HG03025 (cell line): ENCODE data around the gene ASGR1.

Experiments
- ATAC-seq: cut with Tn5 transposase; IDR thresholded peaks from one replicate; pipeline ENCODE4 v1.9.1; 2021; ENCODE audit warnings: mild to moderate bottlenecking, moderate library complexity; ENCODE audit not compliant: unreplicated experiment, low FRiP score

Gene ASGR1

DNA sequence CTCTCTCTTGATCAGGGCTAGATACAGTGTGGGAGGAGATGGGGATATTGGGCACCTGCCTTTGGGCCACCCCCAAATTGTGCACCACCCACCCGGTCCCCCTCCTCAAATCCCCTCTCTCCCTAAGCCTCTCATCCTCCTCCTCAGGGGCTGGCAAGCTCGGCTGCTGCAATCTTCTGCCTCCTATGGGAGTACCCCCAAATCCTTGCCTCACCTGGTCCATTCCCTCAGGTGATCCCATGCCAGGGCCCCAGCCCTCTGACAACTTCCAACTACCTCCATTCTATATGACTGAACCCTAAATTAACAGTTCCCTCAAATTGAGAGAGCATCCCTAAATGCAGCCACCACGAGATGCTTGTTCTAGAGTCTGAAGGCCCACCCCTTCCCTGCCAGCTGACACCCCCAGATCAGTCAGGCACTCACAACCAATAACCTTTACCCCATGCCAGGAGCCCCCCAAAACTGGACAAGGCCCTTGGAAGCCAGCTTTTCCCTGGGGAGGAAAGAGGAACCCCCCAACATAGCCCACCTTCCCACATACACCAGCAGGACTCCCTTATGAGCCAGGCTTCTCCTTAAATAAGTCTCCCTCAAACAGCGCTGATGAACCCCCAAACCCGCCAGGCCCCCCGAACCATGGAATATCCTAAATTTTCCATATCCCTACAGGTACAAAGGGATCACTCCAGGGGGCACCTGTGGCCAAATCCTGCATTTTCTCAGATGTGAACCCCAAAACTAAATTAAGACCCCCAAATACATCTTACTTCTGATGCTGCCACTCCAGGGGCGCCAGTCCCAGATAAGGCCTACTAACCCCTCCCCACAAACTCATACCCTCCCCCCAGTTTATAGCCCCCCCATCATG, 37.3 kb upstream of the ASGR1 start:
- ATAC-seq = no peak

DNA sequence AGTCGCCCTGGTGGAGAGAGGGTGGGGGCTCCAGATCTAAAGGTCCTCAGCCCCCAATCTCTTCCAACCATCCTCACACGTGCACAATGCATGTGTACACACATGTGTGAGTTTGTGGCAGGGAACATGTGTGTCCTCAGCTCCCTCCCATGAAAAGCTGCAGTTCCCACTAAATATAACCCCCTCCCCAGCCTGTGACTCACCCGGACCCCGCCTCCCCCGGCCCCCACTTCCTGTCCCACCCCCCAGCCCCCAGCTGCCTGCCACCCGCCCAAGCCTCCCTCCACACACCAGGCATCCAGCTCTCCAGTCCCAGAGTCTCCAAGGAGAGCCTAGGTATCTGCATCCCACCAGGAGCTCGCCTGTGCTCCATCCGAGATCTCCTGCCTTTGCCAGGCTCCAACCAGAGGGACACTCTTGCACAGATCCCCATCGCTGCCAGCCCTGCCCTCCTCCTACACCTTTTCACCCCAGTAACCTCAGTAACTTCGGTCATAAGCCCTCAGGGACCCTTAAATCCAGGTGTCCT, 36.5 kb upstream of the ASGR1 start:
- ATAC-seq = no peak

DNA sequence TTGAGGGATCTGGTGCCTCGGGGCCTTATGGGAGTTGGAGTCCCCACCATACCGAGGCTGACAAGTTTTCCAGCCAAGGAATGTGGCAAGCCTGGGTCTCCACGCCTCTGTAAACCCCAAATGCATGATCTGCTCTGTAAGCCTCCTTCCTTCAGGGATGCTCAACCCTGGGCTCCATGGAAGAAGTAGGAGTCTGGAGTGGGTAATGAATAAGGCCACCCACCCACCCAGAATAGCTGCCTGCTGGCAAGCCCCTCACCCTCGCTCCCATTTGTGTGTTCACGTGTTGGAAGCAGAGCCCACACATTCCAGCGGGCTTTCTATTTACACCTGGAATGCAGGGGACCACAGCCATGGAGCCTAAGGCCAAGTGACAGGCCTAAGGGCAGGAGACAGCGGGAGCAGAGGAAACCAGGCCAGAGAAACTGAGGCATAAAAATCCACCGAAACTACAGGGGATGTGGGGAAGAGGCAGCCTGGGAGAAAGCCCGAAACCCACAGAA, 36.0 kb upstream of the ASGR1 start:
- ATAC-seq = no peak

DNA sequence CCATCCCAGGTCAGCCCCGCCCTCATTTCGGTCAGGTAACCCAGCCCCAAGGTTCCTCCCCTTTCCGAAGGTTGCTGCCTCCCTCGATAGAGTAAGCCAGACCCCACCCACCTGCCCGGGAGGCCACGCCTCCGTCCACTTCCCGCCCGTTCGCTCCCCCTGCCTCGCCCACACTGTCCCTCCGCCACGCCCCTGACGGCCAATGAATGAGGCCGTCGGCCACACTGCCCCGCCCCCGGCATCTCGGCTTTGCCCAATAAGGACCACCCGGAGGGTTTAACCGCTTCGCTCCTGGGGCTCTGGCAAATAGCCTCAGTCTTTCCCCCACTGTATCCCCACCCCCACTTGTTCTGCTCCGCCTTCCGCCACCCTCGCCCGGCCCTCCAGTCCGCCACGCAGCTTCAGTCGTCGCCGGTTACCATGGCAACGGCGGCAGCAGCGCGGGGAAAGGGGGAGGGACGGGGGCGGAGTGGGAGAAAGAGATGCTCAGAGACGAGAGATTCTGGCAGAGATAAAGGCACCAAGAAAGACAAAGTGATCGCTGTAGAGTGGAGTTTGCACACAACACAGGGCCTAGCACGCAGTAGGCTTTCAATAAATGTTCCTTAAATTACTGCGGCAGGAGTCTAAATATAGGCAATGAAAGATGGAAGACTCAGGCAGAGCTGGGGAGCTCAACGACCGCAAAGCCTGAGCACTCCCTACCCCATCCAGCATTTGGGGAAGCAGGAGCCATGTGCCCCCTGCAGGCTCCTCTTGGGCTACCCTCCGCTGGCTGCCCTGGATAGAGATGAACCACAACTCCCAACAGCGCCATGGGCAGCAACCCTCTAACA, 35.3 kb upstream of the ASGR1 start:
- ATAC-seq = peak; percentile 52

DNA sequence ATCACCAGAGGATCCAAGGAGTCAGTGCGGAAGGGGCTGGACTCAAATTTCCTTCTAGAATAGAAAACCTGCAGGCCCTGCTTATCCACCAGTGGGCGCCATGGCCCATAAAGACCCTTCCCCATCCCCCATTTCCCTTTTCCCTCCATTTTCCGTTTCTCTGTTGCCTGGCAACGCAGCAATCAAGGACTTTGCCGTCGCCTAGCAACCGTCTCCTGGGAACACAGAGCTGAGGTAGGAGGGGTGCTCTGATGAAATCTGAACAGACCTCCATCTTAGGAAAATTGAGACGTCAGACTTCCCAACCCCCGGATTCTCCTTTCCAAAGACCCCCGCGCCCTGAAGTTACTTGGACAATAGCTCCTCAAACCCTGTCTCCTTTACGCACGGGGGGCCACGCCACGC, 34.7 kb upstream of the ASGR1 start:
- ATAC-seq = peak; percentile 5

DNA sequence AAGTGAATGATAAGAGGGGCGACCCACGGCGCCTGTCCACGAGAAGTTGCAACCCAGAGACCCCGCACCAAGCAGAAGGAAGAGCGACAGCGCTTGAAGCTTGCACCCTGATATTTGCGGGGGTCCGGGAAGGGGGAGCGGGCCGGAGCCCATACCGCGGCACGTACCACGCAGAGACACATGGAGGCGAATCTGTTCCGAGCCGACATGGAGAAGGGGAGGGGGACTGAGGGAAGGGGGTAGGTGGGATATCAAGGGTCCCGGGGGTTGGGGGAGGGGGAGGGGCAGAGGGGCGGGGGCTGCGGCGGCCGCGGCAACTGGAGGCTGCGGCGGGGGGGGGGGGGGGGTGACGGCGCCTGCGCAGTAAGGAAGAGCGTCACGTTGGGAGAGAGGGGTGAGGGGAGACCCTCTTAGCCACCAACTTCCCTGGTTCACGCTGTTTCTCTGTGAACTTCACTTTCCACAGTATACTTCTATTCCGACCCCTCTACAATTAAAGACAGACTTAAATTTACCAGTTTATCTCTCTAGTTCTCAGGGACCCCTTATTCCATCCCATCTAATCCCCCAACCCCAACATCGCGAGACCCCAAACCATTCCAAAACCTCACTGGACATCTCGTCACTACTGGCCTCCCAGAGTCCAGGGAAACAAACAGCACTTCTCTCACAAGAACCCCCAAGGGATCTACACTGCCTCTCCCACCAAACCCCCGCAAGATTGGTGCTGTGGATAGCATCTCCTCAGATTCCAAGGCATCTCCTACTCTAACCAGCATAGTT, 32.5 kb upstream of the ASGR1 start:
- no peak for ATAC-seq

DNA sequence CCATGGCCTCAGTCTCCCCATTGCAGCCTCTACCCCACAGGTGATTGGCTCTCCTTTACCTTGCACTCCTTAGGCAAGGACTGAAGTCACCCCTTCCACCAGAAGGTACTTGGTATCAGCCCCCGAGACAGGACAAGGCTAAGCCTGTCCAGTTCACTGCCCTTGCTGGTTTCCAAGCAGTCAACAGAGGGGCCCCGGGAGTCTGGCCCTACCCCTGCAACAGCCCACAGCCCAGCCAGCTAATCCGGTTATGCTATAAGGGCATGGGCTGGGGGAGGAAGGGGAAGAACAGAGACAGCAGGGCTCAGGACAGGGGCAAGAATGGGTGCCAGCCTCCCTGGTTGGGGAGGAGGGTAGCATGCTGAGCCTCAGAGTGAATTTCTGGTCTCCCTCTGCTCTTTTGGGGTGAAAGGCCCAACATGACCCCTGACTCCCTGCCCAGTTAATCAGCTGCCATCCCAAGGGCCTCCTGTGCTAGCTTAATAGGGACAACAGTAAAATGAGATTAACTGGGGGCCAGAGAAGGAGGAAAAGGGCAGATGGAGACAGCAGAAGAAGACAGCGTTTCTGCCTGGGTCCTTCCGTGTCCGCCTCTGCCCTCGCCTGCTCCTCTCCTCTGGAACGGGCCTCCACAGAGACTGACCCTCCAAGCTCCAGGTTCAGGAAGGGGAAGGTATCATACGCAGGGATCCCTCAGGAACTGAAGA, 29.7 kb upstream of the ASGR1 start:
- ATAC-seq = no peak

DNA sequence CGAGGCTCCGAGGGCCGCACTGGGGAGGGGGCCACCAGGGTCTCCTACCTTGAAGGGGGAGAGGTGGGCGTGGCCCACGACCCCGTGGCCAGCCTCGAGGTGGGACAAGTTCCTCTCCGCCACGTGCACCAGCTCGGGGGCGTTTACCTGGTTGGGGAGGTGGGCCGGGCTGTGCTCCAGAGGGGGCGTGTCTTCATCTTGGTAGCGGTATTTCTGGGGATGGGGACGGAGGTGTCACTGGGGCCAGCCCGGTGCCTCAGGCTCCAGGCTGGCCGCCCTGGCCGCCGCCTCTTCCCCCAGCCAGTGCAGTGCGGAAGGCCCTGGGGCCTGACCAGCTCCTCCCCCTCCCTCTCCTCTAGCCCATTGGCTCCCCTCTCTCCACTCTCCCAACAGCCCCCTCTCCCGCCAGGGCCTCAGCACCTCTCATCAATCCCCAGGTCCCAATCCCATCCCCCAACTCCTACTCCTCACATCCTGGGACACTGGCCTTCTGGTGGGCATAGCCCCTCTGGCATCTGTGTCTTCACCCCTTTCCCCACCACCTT, 28.9 kb upstream of the ASGR1 start:
- ATAC-seq = no peak

DNA sequence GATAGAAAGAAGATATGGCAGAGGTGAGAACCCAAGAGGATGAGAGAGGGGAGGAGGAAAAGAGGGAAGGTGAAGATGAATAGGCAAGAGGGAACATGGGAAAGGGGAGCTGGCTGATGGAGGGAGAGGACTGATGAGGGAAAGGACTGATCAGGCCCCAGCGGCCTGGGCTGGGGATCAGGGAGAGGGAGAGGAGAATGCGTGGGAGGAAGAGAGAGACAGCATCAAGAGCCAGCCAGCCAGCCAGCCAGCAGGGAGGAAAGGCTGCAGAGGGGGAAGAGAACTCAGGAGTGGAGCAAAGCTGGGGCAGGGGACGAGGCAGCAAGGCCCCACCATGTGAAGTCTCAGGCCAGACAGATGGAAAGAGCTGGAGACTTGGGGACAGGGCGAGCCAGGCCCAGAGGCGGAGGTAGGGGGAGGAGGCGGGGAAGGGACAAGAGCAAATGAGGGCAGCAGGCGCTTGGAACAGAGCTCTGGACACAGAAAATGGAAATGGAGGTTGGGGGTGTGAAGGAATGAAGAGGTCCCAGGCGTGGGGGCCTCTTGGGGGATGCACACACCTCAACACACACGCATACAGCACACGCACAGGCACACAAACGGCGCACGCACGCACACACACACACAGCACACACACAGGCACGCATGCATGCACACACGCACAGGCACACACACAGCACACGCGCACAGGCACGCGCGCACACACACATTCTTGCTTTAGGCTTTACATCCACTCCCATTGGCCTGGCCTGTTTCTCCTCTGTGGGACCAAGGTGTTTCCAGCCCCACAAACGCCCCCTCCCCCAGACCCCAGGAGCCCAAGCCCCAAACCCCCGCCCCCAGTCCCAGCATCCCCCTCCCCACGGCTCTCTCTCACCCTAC, 28.2 kb upstream of the ASGR1 start:
- no peak for ATAC-seq

DNA sequence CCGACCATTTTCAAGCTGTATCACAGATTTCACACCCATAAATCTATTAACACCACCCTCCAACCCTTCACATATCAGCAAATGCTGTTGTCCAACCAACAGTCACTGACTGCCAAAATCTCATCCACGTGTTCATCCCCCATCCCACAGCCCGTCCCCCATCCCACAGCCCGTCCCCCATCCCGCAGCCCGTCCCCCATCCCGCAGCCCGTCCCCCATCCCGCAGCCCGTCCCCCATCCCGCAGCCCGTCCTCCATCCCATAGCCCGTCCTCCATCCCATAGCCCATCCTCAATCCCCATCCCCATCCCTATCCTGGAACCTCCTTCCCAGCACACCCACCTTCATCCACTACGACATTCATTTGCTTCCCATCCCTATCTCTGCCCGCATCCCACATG, 26.4 kb upstream of the ASGR1 start:
- ATAC-seq = no peak

DNA sequence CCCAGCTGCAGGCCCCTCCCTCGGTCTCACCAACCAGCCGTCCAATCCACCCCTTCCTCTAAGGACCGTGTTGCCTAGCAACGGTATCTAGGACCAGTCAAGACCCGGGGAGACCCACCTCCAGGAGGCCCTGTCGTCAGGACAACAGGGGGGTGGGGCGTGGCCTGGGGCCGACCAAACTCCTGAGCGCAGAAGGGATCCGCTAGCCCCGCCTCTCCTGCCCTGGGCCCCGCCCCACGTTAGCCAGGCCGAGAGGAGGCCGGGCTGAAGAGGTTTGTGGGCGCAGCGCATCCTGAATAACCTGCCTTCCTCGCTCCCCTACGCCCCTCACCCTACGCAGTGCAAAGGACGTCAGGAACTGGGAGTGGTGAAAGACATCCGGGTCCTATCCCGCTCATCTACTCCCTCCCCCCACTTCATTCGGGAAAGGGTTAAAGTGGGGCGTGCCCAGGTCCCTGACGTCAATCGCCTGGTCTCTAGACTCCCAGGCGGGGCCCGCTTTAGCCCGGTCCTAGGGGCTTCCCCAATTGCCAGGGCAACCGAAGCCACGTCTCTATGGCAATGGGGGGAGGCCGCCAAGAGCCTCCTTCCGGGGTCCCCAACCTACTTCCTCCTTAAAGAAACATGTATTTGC, 25.8 kb upstream of the ASGR1 start:
- ATAC-seq = peak; percentile 64

DNA sequence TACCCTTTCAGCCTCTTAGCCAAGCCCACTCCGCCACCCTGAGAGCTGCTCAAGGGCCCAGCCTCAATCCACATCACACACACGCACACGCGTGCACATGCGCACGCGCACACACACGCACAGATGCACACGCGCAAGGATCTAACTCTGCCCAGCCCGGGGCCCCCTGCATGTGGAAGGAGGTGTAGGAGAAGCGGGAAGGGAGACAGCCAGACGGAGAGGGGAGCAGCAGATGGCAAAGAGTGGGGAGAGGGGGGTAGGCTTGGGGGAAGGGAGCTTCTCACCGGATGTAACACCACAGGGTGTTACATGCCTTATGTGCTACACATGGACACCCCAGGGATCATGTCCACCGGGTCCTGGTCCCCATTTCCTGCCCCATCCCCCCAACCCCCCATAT, 25.2 kb upstream of the ASGR1 start:
- ATAC-seq = no peak

DNA sequence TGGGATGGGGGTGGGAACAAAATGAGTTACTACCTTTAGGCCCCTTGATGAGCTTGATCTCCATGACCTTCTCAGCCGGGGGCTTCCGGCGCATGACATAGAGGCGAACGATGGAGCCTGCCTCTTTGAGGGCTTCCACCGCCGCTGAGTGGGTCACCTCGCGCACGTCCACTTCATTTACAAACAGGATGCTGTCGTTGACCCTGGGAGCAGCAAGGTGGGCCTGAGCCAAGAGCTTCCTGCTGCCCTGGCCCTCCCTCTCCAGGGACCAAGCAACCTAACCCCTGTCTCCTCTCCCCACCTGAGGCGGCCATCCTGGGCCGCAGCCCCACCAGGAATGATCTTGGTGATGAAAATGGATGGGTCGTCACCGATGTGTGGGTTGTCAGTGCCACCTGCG, 24.2 kb upstream of the ASGR1 start:
- ATAC-seq = no peak

DNA sequence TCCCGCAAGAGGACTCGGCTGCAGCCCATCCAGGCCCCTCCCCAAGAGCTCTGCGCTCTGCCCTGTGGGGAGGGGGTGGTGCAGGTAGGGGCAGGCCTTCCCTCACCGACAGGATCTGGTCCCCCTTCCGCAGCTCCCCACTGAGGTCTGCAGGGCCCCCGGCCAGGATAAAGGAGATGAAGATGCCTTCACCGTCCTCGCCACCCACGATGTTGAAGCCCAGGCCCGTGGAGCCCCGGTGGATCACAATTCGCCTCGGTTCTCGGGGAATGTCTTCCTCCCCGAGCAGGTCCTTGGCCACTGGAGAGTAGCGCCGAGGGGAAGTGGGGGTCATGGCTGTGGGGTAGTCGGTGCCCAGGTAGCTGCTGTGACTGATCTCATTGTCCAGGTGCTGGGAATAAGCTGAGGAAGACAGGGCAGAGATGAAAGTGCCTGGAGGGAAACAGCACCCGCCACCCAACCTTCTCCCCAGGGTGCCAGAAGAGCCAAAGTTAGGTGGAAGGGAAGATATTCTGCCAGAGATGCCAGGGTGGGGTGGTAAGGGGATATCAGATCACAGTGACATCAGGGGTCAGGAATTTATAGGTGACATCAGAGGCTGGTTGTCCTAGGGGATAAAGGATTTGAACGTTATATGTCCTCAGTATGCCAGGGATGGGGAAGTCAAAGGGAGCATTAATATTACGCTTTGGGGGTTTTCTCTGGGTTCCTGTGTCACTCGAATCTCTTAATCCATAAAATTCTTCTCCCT, 17.7 kb upstream of the ASGR1 start:
- no peak for ATAC-seq

DNA sequence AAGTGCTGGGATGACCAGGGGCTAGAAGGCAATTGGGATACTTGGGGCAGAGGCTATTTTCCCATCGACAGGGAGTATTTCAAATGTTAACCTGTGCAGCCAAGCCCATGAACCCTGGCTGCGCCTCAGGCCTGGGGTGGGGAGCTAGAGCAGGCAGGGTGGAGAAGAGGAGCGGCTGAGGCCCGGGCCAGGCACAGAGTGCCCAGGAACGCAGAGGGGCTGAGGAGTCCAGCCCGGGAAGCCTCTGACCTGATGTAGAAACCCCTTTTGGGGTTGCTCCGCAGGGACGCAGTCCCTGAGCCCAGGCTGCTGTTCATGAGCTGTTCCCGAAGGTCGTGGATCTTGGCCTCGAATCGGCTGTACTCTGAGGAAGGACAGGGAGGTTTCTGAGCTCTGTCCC, 16.8 kb upstream of the ASGR1 start:
- ATAC-seq = no peak

DNA sequence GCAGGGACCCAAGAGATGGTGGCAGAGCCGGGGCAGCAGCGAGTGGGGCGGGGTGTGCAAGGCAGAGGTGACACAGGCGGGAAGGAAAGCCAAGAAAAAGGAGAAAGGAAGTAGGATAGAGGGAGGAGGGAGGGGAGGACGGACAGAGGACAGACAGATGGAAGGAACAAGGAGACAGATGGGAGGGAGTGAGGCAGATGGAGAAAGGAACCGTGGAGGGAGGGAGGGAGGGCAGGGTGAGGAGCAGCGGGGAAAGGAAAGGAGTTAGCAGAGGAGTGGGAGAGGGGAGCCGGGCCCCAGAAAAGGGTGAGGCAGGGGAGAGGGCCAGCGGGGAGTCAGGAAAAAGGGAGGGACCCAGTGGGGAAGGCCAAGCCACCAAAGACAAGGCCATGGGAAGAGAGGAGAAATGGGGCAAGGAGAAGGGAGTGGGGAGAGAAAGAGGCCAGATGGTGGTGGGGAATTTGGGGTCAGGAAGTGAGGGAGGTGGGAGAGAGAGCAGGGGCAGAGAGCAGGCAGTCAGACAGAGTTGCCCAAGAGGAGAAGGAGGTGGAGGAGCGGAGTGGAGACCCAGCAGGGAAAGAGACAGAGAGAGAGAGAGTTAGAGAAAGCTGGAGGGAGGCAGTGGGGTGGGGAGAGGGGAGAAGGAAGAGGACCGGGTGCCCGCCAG, 13.2 kb upstream of the ASGR1 start:
- no peak for ATAC-seq
